Measurements from ENCODE around the gene ZMYND12. TPM values are rescaled to one million over a fixed set of nuclear protein-coding genes. Genes with fewer than 3 reads are reported as not detected.

ZMYND12 gene
- total and polyA plus RNA-seq, 2 donors (not counting 1 experiment from before 2014, with no cell fraction given): 0.56 to 3.5 TPM

- H2AFZ ChIP-seq (ENCODE audit: low read length): no peak overlapping the region
- no peak for DNase-seq (ENCODE audit: low read depth in 2 of 2)
- H4K20me1 ChIP-seq (ENCODE audit: control insufficient read depth, extremely low read depth, insufficient read depth, low read length): no peaks in the 10 kb centered on the region
- no peak overlapping the region for H3K4me2 ChIP-seq (ENCODE audit: extremely low read depth, insufficient read depth, low read length)
- no peak overlapping the region for H3K4me3 ChIP-seq (replicated peaks in 1 of 4; ENCODE audit: control extremely low read depth in 1 of 4, insufficient read depth in 1 of 4, low read depth in 3 of 4, low read length in 4 of 4)
- H3K9ac ChIP-seq (ENCODE audit: insufficient read depth, low read length): no peak overlapping the region
- no peaks in the 10 kb centered on the region for H3K27me3 ChIP-seq (ENCODE audit: control insufficient read depth, insufficient read depth, low read length)
- no peaks in the 10 kb centered on the region for H3K36me3 ChIP-seq (ENCODE audit: control insufficient read depth, insufficient read depth, low read length)
- TF ChIP-seq EZH2 (IDR thresholded peaks at IDR 0.05; ENCODE audit: low read length, missing control alignments) (no peak), CTCF (conservative IDR thresholded peaks at IDR 0.05 in 1 of 2, IDR thresholded peaks at IDR 0.05 in 1 of 2; ENCODE audit: low read depth in 1 of 2, low read length in 2 of 2) (no peak)
- no peaks in the 10 kb centered on the region for H3K9me3 ChIP-seq (ENCODE audit: control insufficient read depth, insufficient read depth, low read depth, low read length)
- H3K4me1 ChIP-seq (ENCODE audit: control insufficient read depth, extremely low read depth, insufficient read depth, low read length): no peaks in the 10 kb centered on the region
- H3K79me2 ChIP-seq (ENCODE audit: control insufficient read depth, insufficient read depth, low read length): no peaks in the 10 kb centered on the region
- no peak overlapping the region for H3K27ac ChIP-seq (ENCODE audit: insufficient read depth, low read length)
Observed at GRCh38 chr1:42450061-42450460, 5.8 kb downstream of the ZMYND12 start.

- no peak overlapping the region for H3K9ac ChIP-seq (ENCODE audit: insufficient read depth, low read length)
- H2AFZ ChIP-seq (ENCODE audit: low read length): no peak overlapping the region
- no peaks in the 10 kb centered on the region for H3K79me2 ChIP-seq (ENCODE audit: control insufficient read depth, insufficient read depth, low read length)
- H3K36me3 ChIP-seq (ENCODE audit: control insufficient read depth, insufficient read depth, low read length): no peaks in the 10 kb centered on the region
- TF ChIP-seq CTCF (conservative IDR thresholded peaks at IDR 0.05 in 1 of 2, IDR thresholded peaks at IDR 0.05 in 1 of 2; ENCODE audit: low read depth in 1 of 2, low read length in 2 of 2) (no peak), EZH2 (IDR thresholded peaks at IDR 0.05; ENCODE audit: low read length, missing control alignments) (no peak)
- no peaks in the 10 kb centered on the region for H4K20me1 ChIP-seq (ENCODE audit: control insufficient read depth, extremely low read depth, insufficient read depth, low read length)
- no peaks in the 10 kb centered on the region for H3K27me3 ChIP-seq (ENCODE audit: control insufficient read depth, insufficient read depth, low read length)
- no peak overlapping the region for H3K27ac ChIP-seq (ENCODE audit: insufficient read depth, low read length)
- H3K9me3 ChIP-seq (ENCODE audit: control insufficient read depth, insufficient read depth, low read depth, low read length): no peaks in the 10 kb centered on the region
- no peaks in the 10 kb centered on the region for H3K4me1 ChIP-seq (ENCODE audit: control insufficient read depth, extremely low read depth, insufficient read depth, low read length)
- H3K4me2 ChIP-seq (ENCODE audit: extremely low read depth, insufficient read depth, low read length): no peak overlapping the region
- DNase-seq (ENCODE audit: low read depth in 2 of 2): no peak
- H3K4me3 ChIP-seq (replicated peaks in 1 of 4; ENCODE audit: control extremely low read depth in 1 of 4, insufficient read depth in 1 of 4, low read depth in 3 of 4, low read length in 4 of 4): no peak overlapping the region
Observed at GRCh38 chr1:42449256-42449655, 6.6 kb downstream of the ZMYND12 start.

- no peak overlapping the region for H2AFZ ChIP-seq (ENCODE audit: low read length)
- no peak overlapping the region for H3K4me3 ChIP-seq (replicated peaks in 1 of 4; ENCODE audit: control extremely low read depth in 1 of 4, insufficient read depth in 1 of 4, low read depth in 3 of 4, low read length in 4 of 4)
- H3K79me2 ChIP-seq (ENCODE audit: control insufficient read depth, insufficient read depth, low read length): no peaks in the 10 kb centered on the region
- no peak overlapping the region for H3K9ac ChIP-seq (ENCODE audit: insufficient read depth, low read length)
- no peak overlapping the region for H3K4me2 ChIP-seq (ENCODE audit: extremely low read depth, insufficient read depth, low read length)
- H4K20me1 ChIP-seq (ENCODE audit: control insufficient read depth, extremely low read depth, insufficient read depth, low read length): no peaks in the 10 kb centered on the region
- H3K4me1 ChIP-seq (ENCODE audit: control insufficient read depth, extremely low read depth, insufficient read depth, low read length): no peaks in the 10 kb centered on the region
- H3K27me3 ChIP-seq (ENCODE audit: control insufficient read depth, insufficient read depth, low read length): no peaks in the 10 kb centered on the region
- no peaks in the 10 kb centered on the region for H3K9me3 ChIP-seq (ENCODE audit: control insufficient read depth, insufficient read depth, low read depth, low read length)
- TF ChIP-seq CTCF (conservative IDR thresholded peaks at IDR 0.05 in 1 of 2, IDR thresholded peaks at IDR 0.05 in 1 of 2; ENCODE audit: low read depth in 1 of 2, low read length in 2 of 2) (no peak), EZH2 (IDR thresholded peaks at IDR 0.05; ENCODE audit: low read length, missing control alignments) (no peak)
- no peak for DNase-seq (ENCODE audit: low read depth in 2 of 2)
- no peak overlapping the region for H3K27ac ChIP-seq (ENCODE audit: insufficient read depth, low read length)
- H3K36me3 ChIP-seq (ENCODE audit: control insufficient read depth, insufficient read depth, low read length): no peaks in the 10 kb centered on the region
Observed at GRCh38 chr1:42442662-42443061, 13.2 kb downstream of the ZMYND12 start.
